ENCODE data around the gene KRTAP10-1.

KRTAP10-1 gene

DNA sequence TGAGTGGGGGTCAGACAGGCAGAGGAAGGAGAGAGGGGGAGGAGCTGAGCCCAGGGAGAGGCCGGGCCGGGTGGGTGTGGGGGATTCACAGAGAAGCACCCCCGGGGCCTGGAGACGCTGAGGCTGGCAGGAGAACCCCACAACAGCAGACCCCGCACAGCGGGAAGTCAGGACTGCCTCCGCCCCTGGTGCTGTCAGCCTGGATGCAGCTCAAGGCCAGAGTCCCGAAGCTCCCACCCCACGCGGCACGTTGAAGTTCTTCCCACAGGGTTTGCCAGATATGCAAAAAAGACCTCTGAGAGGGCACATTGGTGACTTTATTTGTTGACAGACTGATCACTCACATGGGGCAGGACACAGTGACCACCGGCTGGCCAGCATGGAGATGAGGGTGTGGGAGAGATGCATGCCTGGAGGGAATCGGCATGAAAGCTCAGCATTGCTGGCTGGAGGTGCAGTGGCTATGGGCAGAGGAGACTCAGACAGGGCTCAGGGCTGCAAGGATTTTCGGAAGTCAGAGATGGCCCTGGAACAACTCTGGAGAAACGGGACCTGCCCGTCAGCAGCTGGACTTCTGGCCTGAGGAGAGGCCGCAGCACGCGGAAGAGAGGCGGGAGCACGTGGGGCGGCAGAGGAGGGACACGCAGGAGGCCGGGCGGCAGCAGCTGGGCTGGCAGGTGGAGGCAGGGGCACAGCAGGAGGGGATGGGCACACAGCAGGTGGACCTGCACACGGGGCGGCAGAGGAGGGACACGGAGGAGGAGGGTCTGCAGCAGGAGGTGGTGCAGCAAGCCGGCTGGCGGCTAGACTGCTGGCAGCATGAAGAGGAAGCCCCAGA, 17.7 kb upstream of the KRTAP10-1 start:
- no peak overlapping the region for H3K9ac ChIP-seq (ENCODE audit: low read length)
- no peaks in the 10 kb centered on the region for H3K27me3 ChIP-seq (ENCODE audit: low read depth, low read length)
- no peaks in the 10 kb centered on the region for H3K36me3 ChIP-seq (replicated peaks; ENCODE audit: low read depth, low read length)
- H2AFZ ChIP-seq (ENCODE audit: low read depth, low read length) = no peak overlapping the region
- TF ChIP-seq EZH2phosphoT487 (IDR thresholded peaks at IDR 0.05; ENCODE audit: low read depth) = no peak
- TF ChIP-seq, protein P1, sequence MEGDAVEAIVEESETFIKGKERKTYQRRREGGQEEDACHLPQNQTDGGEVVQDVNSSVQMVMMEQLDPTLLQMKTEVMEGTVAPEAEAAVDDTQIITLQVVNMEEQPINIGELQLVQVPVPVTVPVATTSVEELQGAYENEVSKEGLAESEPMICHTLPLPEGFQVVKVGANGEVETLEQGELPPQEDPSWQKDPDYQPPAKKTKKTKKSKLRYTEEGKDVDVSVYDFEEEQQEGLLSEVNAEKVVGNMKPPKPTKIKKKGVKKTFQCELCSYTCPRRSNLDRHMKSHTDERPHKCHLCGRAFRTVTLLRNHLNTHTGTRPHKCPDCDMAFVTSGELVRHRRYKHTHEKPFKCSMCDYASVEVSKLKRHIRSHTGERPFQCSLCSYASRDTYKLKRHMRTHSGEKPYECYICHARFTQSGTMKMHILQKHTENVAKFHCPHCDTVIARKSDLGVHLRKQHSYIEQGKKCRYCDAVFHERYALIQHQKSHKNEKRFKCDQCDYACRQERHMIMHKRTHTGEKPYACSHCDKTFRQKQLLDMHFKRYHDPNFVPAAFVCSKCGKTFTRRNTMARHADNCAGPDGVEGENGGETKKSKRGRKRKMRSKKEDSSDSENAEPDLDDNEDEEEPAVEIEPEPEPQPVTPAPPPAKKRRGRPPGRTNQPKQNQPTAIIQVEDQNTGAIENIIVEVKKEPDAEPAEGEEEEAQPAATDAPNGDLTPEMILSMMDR (IDR thresholded peaks at IDR 0.05; ENCODE audit: low read depth, low read length) = no peak
- H4K20me1 ChIP-seq (ENCODE audit: insufficient read depth, low read length) = no peaks in the 10 kb centered on the region
- no peaks in the 10 kb centered on the region for H3K9me3 ChIP-seq (ENCODE audit: insufficient read depth, low read length)
- H3K4me3 ChIP-seq (ENCODE audit: low read length) = no peak overlapping the region
- H3K79me2 ChIP-seq (ENCODE audit: low read length) = no peaks in the 10 kb centered on the region
- peaks cover 24% of the 10 kb centered on the region for H3K4me1 ChIP-seq (ENCODE audit: low read length)
- peak overlapping the region; percentile 51; the same call in 1 of the 2 replicates for H3K4me2 ChIP-seq (ENCODE audit: low read length)
- H3K27ac ChIP-seq (ENCODE audit: low read length) = peak overlapping the region; percentile 43; the same call in 1 of the 2 replicates

DNA sequence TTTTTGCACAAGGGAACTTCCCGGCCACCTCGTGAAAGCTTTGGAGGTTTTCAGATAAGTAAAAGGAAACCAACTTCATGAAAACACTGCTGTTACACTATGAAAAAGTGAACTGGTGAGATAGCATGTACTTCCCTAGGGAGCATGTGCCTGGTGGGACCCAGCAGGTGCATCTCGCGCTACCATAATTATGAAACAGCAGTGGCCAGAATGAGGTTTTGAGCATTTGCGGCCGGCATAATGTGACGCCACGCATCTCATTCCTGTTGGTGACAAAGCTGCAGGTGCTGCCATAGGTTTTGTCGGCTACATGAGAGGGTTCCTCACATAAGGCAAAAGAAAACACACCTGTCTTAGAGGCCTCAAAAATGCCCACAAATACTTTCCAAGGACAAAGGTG, 16.9 kb upstream of the KRTAP10-1 start:
- H3K79me2 ChIP-seq (ENCODE audit: low read length) = no peaks in the 10 kb centered on the region
- peak overlapping the region; percentile 20; the same call in 1 of the 2 replicates for H3K4me3 ChIP-seq (ENCODE audit: low read length)
- no peaks in the 10 kb centered on the region for H3K27me3 ChIP-seq (ENCODE audit: low read depth, low read length)

DNA sequence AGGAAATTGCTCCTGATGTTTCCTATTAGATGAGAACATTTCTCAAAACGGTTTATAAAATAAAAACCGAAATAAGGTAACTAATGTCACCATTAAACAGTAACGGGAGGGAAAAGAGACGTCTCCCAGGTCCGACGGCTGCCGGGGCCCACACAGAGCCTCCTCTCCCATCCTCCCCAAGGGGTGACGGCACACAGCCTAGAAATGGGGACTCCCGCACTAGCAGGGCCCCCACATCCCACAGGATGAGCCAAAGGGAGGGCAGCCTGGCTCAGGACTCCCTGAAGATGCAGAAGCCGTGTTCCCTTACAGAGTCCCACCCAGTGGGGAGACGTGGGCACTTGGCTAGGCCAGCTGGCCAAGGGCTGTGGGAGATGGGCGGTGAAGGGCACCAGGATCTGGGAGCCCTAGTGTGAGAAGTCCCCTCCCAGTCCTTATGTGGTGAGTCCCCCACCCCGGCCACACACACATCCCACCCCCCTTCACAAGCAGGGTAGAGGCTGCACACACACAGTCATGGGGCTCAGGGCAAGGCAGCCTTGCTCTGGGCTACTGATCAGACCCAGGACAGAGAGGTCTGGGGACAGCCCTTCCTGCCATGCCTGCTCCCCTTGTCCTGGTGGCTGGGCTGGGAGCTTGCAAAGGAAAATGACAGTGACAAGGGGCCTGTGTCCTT, 15.3 kb upstream of the KRTAP10-1 start:
- H3K4me1 ChIP-seq (ENCODE audit: low read length) = peaks cover 20% of the 10 kb centered on the region
- no peak overlapping the region for H2AFZ ChIP-seq (ENCODE audit: low read depth, low read length)
- H3K79me2 ChIP-seq (ENCODE audit: low read length) = no peaks in the 10 kb centered on the region
- H4K20me1 ChIP-seq (ENCODE audit: insufficient read depth, low read length) = no peaks in the 10 kb centered on the region
- no peaks in the 10 kb centered on the region for H3K27me3 ChIP-seq (ENCODE audit: low read depth, low read length)
- no peaks in the 10 kb centered on the region for H3K9me3 ChIP-seq (ENCODE audit: insufficient read depth, low read length)
- H3K4me2 ChIP-seq (ENCODE audit: low read length) = no peak overlapping the region
- no peak overlapping the region for H3K27ac ChIP-seq (ENCODE audit: low read length)
- TF ChIP-seq, protein P1 (IDR thresholded peaks at IDR 0.05; ENCODE audit: low read depth, low read length) = no peak
- TF ChIP-seq EZH2phosphoT487 (IDR thresholded peaks at IDR 0.05; ENCODE audit: low read depth) = no peak
- no peaks in the 10 kb centered on the region for H3K36me3 ChIP-seq (replicated peaks; ENCODE audit: low read depth, low read length)
- H3K4me3 ChIP-seq (ENCODE audit: low read length) = no peak overlapping the region
- H3K9ac ChIP-seq (ENCODE audit: low read length) = no peak overlapping the region

More for the DNA sequence above, 16.9 kb upstream of the KRTAP10-1 start:
- Histone ChIP-seq H3K36me3 (replicated peaks; ENCODE audit: low read depth, low read length) (no peaks in the 10 kb centered on the region), H3K4me1 (ENCODE audit: low read length) (peaks cover 24% of the 10 kb centered on the region), H2AFZ (ENCODE audit: low read depth, low read length) (no peak overlapping the region), H3K4me2 (ENCODE audit: low read length) (peak overlapping the region; percentile 51), H3K9ac (ENCODE audit: low read length) (no peak overlapping the region), H3K9me3 (ENCODE audit: insufficient read depth, low read length) (no peaks in the 10 kb centered on the region), H4K20me1 (ENCODE audit: insufficient read depth, low read length) (no peaks in the 10 kb centered on the region), H3K27ac (ENCODE audit: low read length) (peak overlapping the region; percentile 43)
- TF ChIP-seq, protein P1 (IDR thresholded peaks at IDR 0.05; ENCODE audit: low read depth, low read length) = no peak
- TF ChIP-seq EZH2phosphoT487 (IDR thresholded peaks at IDR 0.05; ENCODE audit: low read depth) = no peak

DNA sequence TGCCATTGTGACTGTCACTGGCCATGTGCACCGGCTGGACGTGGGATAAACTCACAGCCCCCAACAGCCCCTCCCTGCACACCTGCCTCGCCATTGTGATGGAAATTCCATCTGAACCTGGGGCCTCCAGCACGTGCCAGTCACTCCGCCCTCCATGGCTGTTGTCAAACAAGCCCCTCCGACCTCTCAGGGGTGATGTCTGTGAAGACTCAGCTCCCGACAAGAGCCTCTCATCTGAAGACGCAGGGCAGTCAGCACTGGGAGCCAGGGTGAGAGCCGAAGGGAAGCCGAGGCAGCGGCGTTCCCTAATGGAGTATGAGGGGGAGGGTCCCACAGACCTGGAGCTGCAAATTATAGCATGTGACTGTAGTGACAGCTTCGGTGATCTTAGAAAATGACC, 12.7 kb upstream of the KRTAP10-1 start:
- H3K4me1 ChIP-seq (ENCODE audit: low read length) = peaks cover 14% of the 10 kb centered on the region
- TF ChIP-seq EZH2phosphoT487 (IDR thresholded peaks at IDR 0.05; ENCODE audit: low read depth) = no peak
- TF ChIP-seq, protein P1 (IDR thresholded peaks at IDR 0.05; ENCODE audit: low read depth, low read length) = no peak
- no peaks in the 10 kb centered on the region for H3K27me3 ChIP-seq (ENCODE audit: low read depth, low read length)
- no peaks in the 10 kb centered on the region for H3K9me3 ChIP-seq (ENCODE audit: insufficient read depth, low read length)
- H3K9ac ChIP-seq (ENCODE audit: low read length) = no peak overlapping the region
- no peaks in the 10 kb centered on the region for H3K36me3 ChIP-seq (replicated peaks; ENCODE audit: low read depth, low read length)
- no peaks in the 10 kb centered on the region for H4K20me1 ChIP-seq (ENCODE audit: insufficient read depth, low read length)
- H3K4me2 ChIP-seq (ENCODE audit: low read length) = no peak overlapping the region
- no peak overlapping the region for H2AFZ ChIP-seq (ENCODE audit: low read depth, low read length)
- no peak overlapping the region for H3K27ac ChIP-seq (ENCODE audit: low read length)
- no peak overlapping the region for H3K4me3 ChIP-seq (ENCODE audit: low read length)
- H3K79me2 ChIP-seq (ENCODE audit: low read length) = no peaks in the 10 kb centered on the region
